Endodermal cell (in vitro differentiated cells): ENCODE measurements around the gene TEX2. TPM values are rescaled to one million over a fixed set of nuclear protein-coding genes. Genes with fewer than 3 reads are reported as not detected.

Source experiments
- DNase-seq: peaks from one replicate; pipeline ENCODE4 v3.0.0-alpha.2; 2017
- H3K27ac ChIP-seq: 2 replicates; pipeline ENCODE4 v1.5.1; 2013; ENCODE audit warnings: mild to moderate bottlenecking, low read depth, low read length, moderate library complexity
- H3K27me3 ChIP-seq: 2 replicates; pipeline ENCODE4 v1.6.1; 2013; ENCODE audit warnings: mild to moderate bottlenecking, low read length, moderate library complexity; ENCODE audit not compliant: insufficient read depth, control insufficient read depth, poor library complexity, severe bottlenecking
- H3K36me3 ChIP-seq: 2 replicates; pipeline ENCODE4 v1.7.0; 2013; ENCODE audit warnings: mild to moderate bottlenecking, low read length, moderate library complexity; ENCODE audit not compliant: control insufficient read depth, insufficient read depth
- H3K4me1 ChIP-seq: one replicate; pipeline ENCODE4 v1.7.0; 2013; ENCODE audit warnings: low read length; ENCODE audit not compliant: control insufficient read depth, insufficient read depth
- H3K4me3 ChIP-seq: 2 replicates; pipeline ENCODE4 v1.5.1; 2013; ENCODE audit warnings: mild to moderate bottlenecking, low read length, moderate library complexity
- H3K9ac ChIP-seq: 2 replicates; pipeline ENCODE4 v1.6.1; 2013; ENCODE audit warnings: mild to moderate bottlenecking, low read length, moderate library complexity; ENCODE audit not compliant: poor library complexity, severe bottlenecking; ENCODE audit errors: extremely low read depth
- H3K9me3 ChIP-seq: 2 replicates; pipeline ENCODE4 v1.6.1; 2013; ENCODE audit warnings: mild to moderate bottlenecking, low read length, moderate library complexity; ENCODE audit not compliant: control insufficient read depth
- H3K27ac Mint-ChIP-seq: 2 replicates; pipeline ENCODE4 v1.8.0; 2020; ENCODE audit warnings: mixed read lengths
- H3K27me3 Mint-ChIP-seq: 2 replicates; pipeline ENCODE4 v1.8.0; 2021; ENCODE audit warnings: mild to moderate bottlenecking, mixed read lengths; ENCODE audit not compliant: insufficient read depth
- H3K36me3 Mint-ChIP-seq: 2 replicates; pipeline ENCODE4 v1.8.0; 2020; ENCODE audit warnings: low read depth, mixed read lengths
- H3K4me1 Mint-ChIP-seq: 2 replicates; pipeline ENCODE4 v1.8.0; 2020; ENCODE audit warnings: mixed read lengths
- H3K4me3 Mint-ChIP-seq: 2 replicates; pipeline ENCODE4 v1.8.0; 2020; ENCODE audit warnings: mild to moderate bottlenecking, moderate library complexity, mixed read lengths
- H3K9me3 Mint-ChIP-seq: 2 replicates; pipeline ENCODE4 v1.8.0; 2020; ENCODE audit warnings: mild to moderate bottlenecking, mixed read lengths
- WGBS, 2 experiments: methylation state at CpG; one replicate each; pipeline versions ENCODE4 v1.1.5 to v1.1.7; 2013; ENCODE audit warnings: missing lambda C conversion rate in 2 of 2, mixed read lengths in 1 of 2; ENCODE audit not compliant: insufficient coverage in 1 of 2, insufficient read length in 1 of 2; 5-methylcytosine and 5-hydroxymethylcytosine counted together
- total RNA-seq, 2 donors: library from RNA; stranded (reverse); fragmentation: NEBNext Ultra II Directional in 1 of 2; extraction: Animal tissue kit (Norgen Biotek cat#: 25700) in 1 of 2; gene quantifications; 2 replicates in 1 of 2; 3 replicates in 1 of 2; pipeline ENCODE4 v1.2.1, GENCODE V29; 2021
- TF ChIP-seq, protein P1 (sequence below): fragments of 200-600 bp; sonication (generic); conservative IDR thresholded peaks from 2 replicates; pipeline ENCODE4 v1.5.0; 2021; ENCODE audit warnings: antibody characterized with exemption, mild to moderate bottlenecking

TEX2 gene
- total RNA-seq, 2 donors from 2014 or later = 11.6 to 13.1 TPM

GRCh38 chr17:64135000-64135399, 128.1 kb downstream of the TEX2 start:
- Mint-ChIP-seq H3K9me3 (no peaks in the 10 kb centered on the region), H3K36me3 (no peaks in the 10 kb centered on the region), H3K4me1 (no peaks in the 10 kb centered on the region), H3K27me3 (peaks cover 19% of the 10 kb centered on the region), H3K27ac (no peak overlapping the region), H3K4me3 (no peak overlapping the region)
- TF ChIP-seq, protein P1, sequence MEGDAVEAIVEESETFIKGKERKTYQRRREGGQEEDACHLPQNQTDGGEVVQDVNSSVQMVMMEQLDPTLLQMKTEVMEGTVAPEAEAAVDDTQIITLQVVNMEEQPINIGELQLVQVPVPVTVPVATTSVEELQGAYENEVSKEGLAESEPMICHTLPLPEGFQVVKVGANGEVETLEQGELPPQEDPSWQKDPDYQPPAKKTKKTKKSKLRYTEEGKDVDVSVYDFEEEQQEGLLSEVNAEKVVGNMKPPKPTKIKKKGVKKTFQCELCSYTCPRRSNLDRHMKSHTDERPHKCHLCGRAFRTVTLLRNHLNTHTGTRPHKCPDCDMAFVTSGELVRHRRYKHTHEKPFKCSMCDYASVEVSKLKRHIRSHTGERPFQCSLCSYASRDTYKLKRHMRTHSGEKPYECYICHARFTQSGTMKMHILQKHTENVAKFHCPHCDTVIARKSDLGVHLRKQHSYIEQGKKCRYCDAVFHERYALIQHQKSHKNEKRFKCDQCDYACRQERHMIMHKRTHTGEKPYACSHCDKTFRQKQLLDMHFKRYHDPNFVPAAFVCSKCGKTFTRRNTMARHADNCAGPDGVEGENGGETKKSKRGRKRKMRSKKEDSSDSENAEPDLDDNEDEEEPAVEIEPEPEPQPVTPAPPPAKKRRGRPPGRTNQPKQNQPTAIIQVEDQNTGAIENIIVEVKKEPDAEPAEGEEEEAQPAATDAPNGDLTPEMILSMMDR = no peak
- no peaks in the 10 kb centered on the region for H3K4me1 ChIP-seq
- H3K27ac ChIP-seq = no peak overlapping the region
- 78 to 84% methylated on average over 5 to 6 of the region's 6 CpGs for WGBS, 2 experiments
- H3K27me3 ChIP-seq = peaks cover 16% of the 10 kb centered on the region
- H3K9ac ChIP-seq = no peak overlapping the region
- H3K36me3 ChIP-seq = no peaks in the 10 kb centered on the region
- peak; percentile 22 for DNase-seq
- H3K4me3 ChIP-seq = no peak overlapping the region
- no peaks in the 10 kb centered on the region for H3K9me3 ChIP-seq

- Mint-ChIP-seq H3K9me3 (no peaks in the 10 kb centered on the region), H3K4me3 (no peak overlapping the region), H3K27me3 (peaks cover 19% of the 10 kb centered on the region), H3K4me1 (no peaks in the 10 kb centered on the region), H3K27ac (no peak overlapping the region), H3K36me3 (no peaks in the 10 kb centered on the region)
- WGBS, 2 experiments = 81 to 91% methylated on average over 3 to 6 of the region's 6 CpGs
- Histone ChIP-seq H3K4me3 (no peak overlapping the region), H3K4me1 (no peaks in the 10 kb centered on the region), H3K27ac (no peak overlapping the region), H3K27me3 (peaks cover 16% of the 10 kb centered on the region), H3K9ac (no peak overlapping the region), H3K9me3 (no peaks in the 10 kb centered on the region), H3K36me3 (no peaks in the 10 kb centered on the region)
- DNase-seq = peak; percentile 24
- TF ChIP-seq, protein P1 = no peak
Measured at GRCh38 chr17:64134216-64134970, 128.7 kb downstream of the TEX2 start.

DNA sequence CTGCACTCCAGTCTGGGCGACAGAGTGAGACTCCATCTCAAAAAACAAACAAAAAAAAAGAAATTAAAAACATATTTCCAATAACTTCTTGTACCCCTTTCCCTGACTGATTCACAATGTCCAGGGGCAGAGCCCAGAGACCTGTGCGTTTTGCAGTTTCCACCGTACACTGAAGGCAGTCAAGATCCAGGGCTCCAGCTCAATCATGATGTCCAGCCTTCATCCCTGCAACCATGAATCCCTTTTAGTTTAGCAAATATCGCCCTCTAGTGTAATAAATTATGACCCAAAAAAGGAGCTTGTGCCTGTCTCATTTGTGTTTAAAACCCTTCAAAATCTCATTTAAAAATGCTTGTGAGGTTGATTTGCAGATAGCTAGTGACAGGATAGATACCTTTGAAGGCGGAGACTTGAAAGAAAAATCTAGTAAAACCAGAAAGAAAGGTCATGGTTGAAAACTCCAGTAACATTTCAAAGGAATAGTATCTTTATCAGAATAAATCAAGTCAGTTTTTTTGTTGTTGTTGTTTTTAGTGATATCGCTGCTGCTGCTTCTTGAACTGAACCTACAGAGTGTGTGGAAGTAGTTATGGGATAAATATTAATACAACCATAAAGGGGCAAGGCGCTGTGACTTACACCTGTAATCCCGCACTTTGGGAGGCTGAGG, 129.4 kb downstream of the TEX2 start:
- no peaks in the 10 kb centered on the region for H3K36me3 Mint-ChIP-seq
- 48 to 60% methylated on average over 4 to 8 of the region's 8 CpGs for WGBS, 2 experiments
- no peak overlapping the region for H3K27ac Mint-ChIP-seq
- no peak overlapping the region for H3K9ac ChIP-seq
- no peak overlapping the region for H3K4me3 ChIP-seq
- H3K9me3 ChIP-seq = no peaks in the 10 kb centered on the region
- no peaks in the 10 kb centered on the region for H3K9me3 Mint-ChIP-seq
- H3K4me1 Mint-ChIP-seq = peaks cover 5% of the 10 kb centered on the region
- no peak overlapping the region for H3K4me3 Mint-ChIP-seq
- peak; percentile 68 for DNase-seq
- H3K27me3 ChIP-seq = peaks cover 18% of the 10 kb centered on the region
- no peaks in the 10 kb centered on the region for H3K36me3 ChIP-seq
- peaks cover 4% of the 10 kb centered on the region for H3K4me1 ChIP-seq
- TF ChIP-seq, protein P1 = peak; percentile 87
- H3K27me3 Mint-ChIP-seq = peaks cover 19% of the 10 kb centered on the region
- no peak overlapping the region for H3K27ac ChIP-seq
